Thyroid gland (tissue), 4 donors: ENCODE data around the gene DSTN.

Experiments
- CTCF ChIP-seq, 6 experiments: fragments of 200-600 bp in 3 of 6; fragments of 450-650 bp in 3 of 6; sonication (generic) in 3 of 6; IDR thresholded peaks; one replicate each; pipeline ENCODE4 v1.5.1; 2016 to 2019; ENCODE audit warnings: antibody characterized with exemption in 6 of 6, mild to moderate bottlenecking in 2 of 6, inconsistent platforms in 1 of 6, moderate library complexity in 1 of 6
- POLR2A ChIP-seq, 2 donors: fragments of 450-650 bp; IDR thresholded peaks; one replicate each; pipeline ENCODE4 v1.6.1; 2017; ENCODE audit warnings: antibody characterized with exemption in 2 of 2, mild to moderate bottlenecking in 2 of 2, moderate library complexity in 1 of 2

DNA sequence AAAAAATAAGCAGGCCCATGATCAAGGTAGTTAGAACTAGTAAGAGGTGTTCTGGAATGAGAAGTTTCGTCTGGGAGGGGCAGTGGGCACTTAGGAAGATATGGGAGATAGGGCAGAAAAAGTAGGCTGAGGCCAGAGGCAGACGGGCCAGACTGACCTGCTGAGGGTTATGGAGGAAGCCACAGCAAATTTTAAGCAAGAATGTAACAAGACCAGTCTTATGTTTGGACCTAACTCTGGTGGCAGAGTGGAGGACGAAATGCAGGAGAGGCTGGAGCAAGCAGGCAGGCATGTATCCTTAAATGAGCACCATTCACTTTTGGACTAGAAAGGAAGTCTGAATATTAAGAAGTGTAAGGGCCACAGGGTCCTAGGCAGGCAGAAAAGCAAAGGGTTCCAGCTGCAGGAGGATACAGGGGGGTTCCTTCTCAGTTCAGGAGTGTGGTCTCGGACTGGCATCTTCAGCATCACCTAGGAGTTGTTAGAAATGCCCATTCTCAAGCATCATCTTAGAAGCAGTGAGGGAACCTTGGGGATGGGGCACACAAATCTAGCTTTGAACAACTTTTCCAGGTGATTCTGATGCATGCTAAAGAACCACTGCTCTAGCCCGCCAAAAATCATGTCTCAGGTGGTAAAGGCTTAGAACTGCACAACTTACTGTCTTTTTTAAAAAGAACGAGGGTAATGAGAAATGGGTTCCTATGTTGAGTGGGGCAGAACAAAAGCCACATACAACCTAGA lies 1.7 kb upstream of the DSTN start:
- TF ChIP-seq CTCF (IDR thresholded peaks at IDR 0.05): no peak
- TF ChIP-seq POLR2A (IDR thresholded peaks at IDR 0.05): no peak
